Measurements from ENCODE around the gene KCNMA1. TPM values are rescaled to one million over a fixed set of nuclear protein-coding genes. Genes with fewer than 3 reads are reported as not detected.

Gene KCNMA1
- total RNA-seq, 1 donor: 77.8 TPM

DNA sequence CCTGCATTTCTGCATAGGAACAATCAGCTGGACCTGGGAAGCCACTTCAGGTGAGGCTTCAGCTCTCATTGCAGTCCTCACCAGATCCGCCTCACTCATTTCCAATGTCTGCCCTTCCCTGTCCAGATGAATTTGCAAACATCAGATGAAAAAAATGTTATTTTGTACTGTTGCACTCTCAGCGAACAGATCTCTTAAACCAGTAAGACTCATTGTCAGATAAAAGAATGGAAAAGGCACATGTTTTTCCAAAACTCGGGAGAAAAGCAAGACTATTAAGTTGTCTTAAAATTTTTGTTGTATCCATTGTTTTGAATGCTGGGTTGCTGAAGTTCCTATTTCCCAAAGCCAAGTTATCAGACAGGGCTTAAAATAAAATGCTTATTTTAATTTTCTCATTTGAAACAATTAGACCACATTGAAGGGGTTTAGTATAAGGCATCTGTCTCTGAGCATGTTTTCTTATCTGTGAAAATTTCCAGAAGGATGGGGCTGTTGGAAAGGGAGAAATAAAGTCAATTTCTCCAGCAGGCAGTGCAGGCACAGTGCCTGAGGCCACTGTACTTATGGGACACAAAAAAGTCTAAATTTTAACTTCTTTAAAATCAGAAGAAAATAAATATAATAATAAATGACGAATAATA is 396.8 kb downstream of the KCNMA1 start:
- H3K27ac ChIP-seq (ENCODE audit: low read depth, low read length): no peak overlapping the region
- no peak overlapping the region for H2AFZ ChIP-seq (ENCODE audit: low read length)
- no peaks in the 10 kb centered on the region for H3K9me3 ChIP-seq (ENCODE audit: low read depth, low read length)
- TF ChIP-seq, protein P1, sequence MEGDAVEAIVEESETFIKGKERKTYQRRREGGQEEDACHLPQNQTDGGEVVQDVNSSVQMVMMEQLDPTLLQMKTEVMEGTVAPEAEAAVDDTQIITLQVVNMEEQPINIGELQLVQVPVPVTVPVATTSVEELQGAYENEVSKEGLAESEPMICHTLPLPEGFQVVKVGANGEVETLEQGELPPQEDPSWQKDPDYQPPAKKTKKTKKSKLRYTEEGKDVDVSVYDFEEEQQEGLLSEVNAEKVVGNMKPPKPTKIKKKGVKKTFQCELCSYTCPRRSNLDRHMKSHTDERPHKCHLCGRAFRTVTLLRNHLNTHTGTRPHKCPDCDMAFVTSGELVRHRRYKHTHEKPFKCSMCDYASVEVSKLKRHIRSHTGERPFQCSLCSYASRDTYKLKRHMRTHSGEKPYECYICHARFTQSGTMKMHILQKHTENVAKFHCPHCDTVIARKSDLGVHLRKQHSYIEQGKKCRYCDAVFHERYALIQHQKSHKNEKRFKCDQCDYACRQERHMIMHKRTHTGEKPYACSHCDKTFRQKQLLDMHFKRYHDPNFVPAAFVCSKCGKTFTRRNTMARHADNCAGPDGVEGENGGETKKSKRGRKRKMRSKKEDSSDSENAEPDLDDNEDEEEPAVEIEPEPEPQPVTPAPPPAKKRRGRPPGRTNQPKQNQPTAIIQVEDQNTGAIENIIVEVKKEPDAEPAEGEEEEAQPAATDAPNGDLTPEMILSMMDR (IDR thresholded peaks at IDR 0.05; ENCODE audit: extremely low read depth, low read depth, low read length): no peak
- no peak for DNase-seq (ENCODE audit: insufficient read length, low spot score, missing footprints)
- H3K36me3 ChIP-seq (ENCODE audit: insufficient read depth, low read length): no peaks in the 10 kb centered on the region
- H4K20me1 ChIP-seq (ENCODE audit: insufficient read depth, low read length): no peaks in the 10 kb centered on the region
- no peaks in the 10 kb centered on the region for H3K79me2 ChIP-seq (ENCODE audit: insufficient read depth, low read length)
- no peak overlapping the region for H3K4me2 ChIP-seq (ENCODE audit: insufficient read depth, low read length)
- peaks cover 21% of the 10 kb centered on the region for H3K4me1 ChIP-seq (ENCODE audit: insufficient read depth, low read length)
- no peak overlapping the region for H3K4me3 ChIP-seq (ENCODE audit: insufficient read depth, low read length)
- H3K27me3 ChIP-seq (ENCODE audit: insufficient read depth, low read length): no peaks in the 10 kb centered on the region

DNA sequence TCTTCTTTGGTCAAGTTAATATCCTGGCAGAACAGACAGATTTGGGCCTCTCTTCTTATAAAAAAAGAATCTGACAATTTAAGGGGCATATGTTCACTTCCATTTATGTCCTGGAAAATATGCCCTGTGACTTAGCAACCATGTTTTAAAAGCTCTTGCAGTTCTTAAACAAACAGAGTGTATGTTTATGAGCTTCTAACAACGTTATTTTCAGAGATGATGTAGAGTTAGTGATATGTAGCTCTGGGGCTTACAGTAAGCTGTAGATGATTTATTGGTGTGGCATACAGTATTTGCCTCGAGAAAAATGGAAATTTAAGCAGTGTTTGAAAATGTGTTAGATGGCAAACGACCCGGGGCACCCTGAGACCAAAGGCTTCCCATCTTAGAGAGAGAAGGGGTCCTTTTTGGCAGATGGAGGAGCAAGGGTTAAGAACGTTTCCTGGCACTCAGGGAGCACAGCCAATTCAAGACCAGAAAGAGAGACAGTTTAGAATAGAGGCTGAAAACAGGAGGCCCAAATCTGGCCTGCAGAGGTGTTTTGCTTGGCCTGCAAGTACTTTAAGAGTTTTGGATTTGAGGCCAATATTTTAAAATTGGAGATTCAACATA is 397.5 kb downstream of the KCNMA1 start:
- Histone ChIP-seq H3K4me1 (ENCODE audit: insufficient read depth, low read length) (peaks cover 18% of the 10 kb centered on the region), H2AFZ (ENCODE audit: low read length) (no peak overlapping the region), H3K36me3 (ENCODE audit: insufficient read depth, low read length) (no peaks in the 10 kb centered on the region), H3K4me2 (ENCODE audit: insufficient read depth, low read length) (no peak overlapping the region), H3K4me3 (ENCODE audit: insufficient read depth, low read length) (no peak overlapping the region), H3K9me3 (ENCODE audit: low read depth, low read length) (no peaks in the 10 kb centered on the region), H3K27ac (ENCODE audit: low read depth, low read length) (peak overlapping the region; percentile 14), H3K27me3 (ENCODE audit: insufficient read depth, low read length) (no peaks in the 10 kb centered on the region), H4K20me1 (ENCODE audit: insufficient read depth, low read length) (no peaks in the 10 kb centered on the region), H3K79me2 (ENCODE audit: insufficient read depth, low read length) (no peaks in the 10 kb centered on the region)
- TF ChIP-seq, protein P1 (IDR thresholded peaks at IDR 0.05; ENCODE audit: extremely low read depth, low read depth, low read length): no peak
- no peak for DNase-seq (ENCODE audit: insufficient read length, low spot score, missing footprints)

DNA sequence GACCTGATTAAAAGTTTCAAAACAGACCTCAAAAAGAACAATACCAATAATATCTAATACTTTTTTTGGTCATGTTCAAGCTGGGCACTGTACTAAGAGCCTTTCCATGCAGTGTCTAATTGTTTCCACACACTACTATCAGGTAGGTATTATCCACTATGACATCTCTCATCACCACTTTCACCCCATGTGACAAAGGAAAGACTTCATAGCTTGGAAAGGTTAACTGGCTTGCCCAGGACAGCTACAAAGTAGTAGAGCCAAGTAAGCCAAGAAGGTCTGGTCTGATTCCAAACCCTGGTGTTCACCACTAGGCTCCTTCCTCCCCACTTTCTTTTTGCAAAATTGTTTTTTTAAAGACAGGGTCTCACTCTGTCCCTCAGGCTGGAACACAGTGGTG is 400.5 kb downstream of the KCNMA1 start:
- peaks cover 7% of the 10 kb centered on the region for H3K4me1 ChIP-seq (ENCODE audit: insufficient read depth, low read length)
- no peaks in the 10 kb centered on the region for H3K27me3 ChIP-seq (ENCODE audit: insufficient read depth, low read length)
- no peaks in the 10 kb centered on the region for H3K79me2 ChIP-seq (ENCODE audit: insufficient read depth, low read length)
- H3K36me3 ChIP-seq (ENCODE audit: insufficient read depth, low read length): no peaks in the 10 kb centered on the region
- no peak overlapping the region for H2AFZ ChIP-seq (ENCODE audit: low read length)
- no peaks in the 10 kb centered on the region for H4K20me1 ChIP-seq (ENCODE audit: insufficient read depth, low read length)
- no peak overlapping the region for H3K4me2 ChIP-seq (ENCODE audit: insufficient read depth, low read length)
- DNase-seq (ENCODE audit: insufficient read length, low spot score, missing footprints): no peak
- TF ChIP-seq, protein P1 (IDR thresholded peaks at IDR 0.05; ENCODE audit: extremely low read depth, low read depth, low read length): no peak
- H3K9me3 ChIP-seq (ENCODE audit: low read depth, low read length): no peaks in the 10 kb centered on the region
- no peak overlapping the region for H3K27ac ChIP-seq (ENCODE audit: low read depth, low read length)
- H3K4me3 ChIP-seq (ENCODE audit: insufficient read depth, low read length): no peak overlapping the region

DNA sequence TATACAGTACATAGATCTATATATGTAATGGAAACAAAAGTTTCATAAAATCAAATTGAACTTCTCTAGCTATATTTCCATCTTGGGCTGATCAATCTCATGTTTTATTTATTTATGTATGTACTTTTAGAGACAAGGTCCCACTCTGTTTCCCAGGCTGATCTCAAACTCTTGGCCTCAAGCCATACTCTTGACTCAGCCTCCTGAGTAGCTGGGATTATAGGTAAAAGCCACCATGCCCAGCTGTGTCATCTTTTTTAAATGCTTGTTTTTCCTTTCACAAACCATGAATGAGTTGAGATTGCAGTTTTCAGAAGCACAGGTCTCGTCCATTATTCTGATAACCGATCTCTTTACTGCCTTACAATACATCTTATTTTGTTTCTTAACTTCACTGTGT is 400.9 kb downstream of the KCNMA1 start:
- Histone ChIP-seq H3K4me2 (ENCODE audit: insufficient read depth, low read length) (no peak overlapping the region), H3K27me3 (ENCODE audit: insufficient read depth, low read length) (no peaks in the 10 kb centered on the region), H3K79me2 (ENCODE audit: insufficient read depth, low read length) (no peaks in the 10 kb centered on the region), H3K36me3 (ENCODE audit: insufficient read depth, low read length) (no peaks in the 10 kb centered on the region), H3K27ac (ENCODE audit: low read depth, low read length) (no peak overlapping the region), H2AFZ (ENCODE audit: low read length) (no peak overlapping the region), H3K9me3 (ENCODE audit: low read depth, low read length) (no peaks in the 10 kb centered on the region), H3K4me1 (ENCODE audit: insufficient read depth, low read length) (peaks cover 7% of the 10 kb centered on the region), H4K20me1 (ENCODE audit: insufficient read depth, low read length) (no peaks in the 10 kb centered on the region), H3K4me3 (ENCODE audit: insufficient read depth, low read length) (no peak overlapping the region)
- DNase-seq (ENCODE audit: insufficient read length, low spot score, missing footprints): peak; percentile 14
- TF ChIP-seq, protein P1 (IDR thresholded peaks at IDR 0.05; ENCODE audit: extremely low read depth, low read depth, low read length): no peak

Measured in osteoblast (primary cell).